Measurements from ENCODE around the gene ZZZ3.
"Not testable (repeated sequence)": the region's sequence is repeated elsewhere in the genome, so short reads cannot be mapped to it uniquely, and the experiment has no call there.

Gene ZZZ3

GRCh38 chr1:77682460-77683159 is at the start of gene ZZZ3:
Gene ZZZ3 (minus strand): TSS chr1:77682658. CDS start chr1:77633354, 49,304 bp downstream.
- peak; percentile 82 for DNase-seq

GRCh38 chr1:77732090-77732489 is 49.6 kb upstream of the ZZZ3 start:
- no peak for DNase-seq

- DNase-seq = no peak
These were observed 43.2 kb upstream of the ZZZ3 start for GRCh38 chr1:77725706-77726105.

- DNase-seq = no peak
These were observed 35.7 kb upstream of the ZZZ3 start for GRCh38 chr1:77718181-77718580.

- DNase-seq = no peak
These were observed 33.6 kb upstream of the ZZZ3 start for GRCh38 chr1:77716065-77716464.

GRCh38 chr1:77709727-77710126 is 27.3 kb upstream of the ZZZ3 start:
- DNase-seq = no peak

- no peak for DNase-seq
These were observed 23.9 kb upstream of the ZZZ3 start for GRCh38 chr1:77706321-77706720.

GRCh38 chr1:77704736-77705135 is 22.3 kb upstream of the ZZZ3 start:
- no peak for DNase-seq

GRCh38 chr1:77699673-77700072 is 17.2 kb upstream of the ZZZ3 start:
- DNase-seq = not testable (repeated sequence)

- DNase-seq = no peak
These were observed 15.0 kb upstream of the ZZZ3 start for GRCh38 chr1:77697441-77697840.

- no peak for DNase-seq
These were observed 6.5 kb upstream of the ZZZ3 start for GRCh38 chr1:77688939-77689338.

- no peak for DNase-seq
These were observed 5.1 kb upstream of the ZZZ3 start for GRCh38 chr1:77687519-77687906.

- DNase-seq = no peak
These were observed 4.5 kb upstream of the ZZZ3 start for GRCh38 chr1:77686796-77687518.

- peak; percentile 87 for DNase-seq
These were observed 996 bp upstream of the ZZZ3 start for GRCh38 chr1:77683160-77684148.

- no peak for DNase-seq
These were observed 2.3 kb downstream of the ZZZ3 start for GRCh38 chr1:77680173-77680572.

- DNase-seq = no peak
These were observed 3.5 kb downstream of the ZZZ3 start for GRCh38 chr1:77678660-77679610.

- DNase-seq = not testable (repeated sequence)
These were observed 7.7 kb downstream of the ZZZ3 start for GRCh38 chr1:77674807-77675206.

GRCh38 chr1:77673716-77674355 is 8.6 kb downstream of the ZZZ3 start:
- no peak for DNase-seq

GRCh38 chr1:77673030-77673429 is 9.4 kb downstream of the ZZZ3 start:
- no peak for DNase-seq

- no peak for DNase-seq
These were observed 10.1 kb downstream of the ZZZ3 start for GRCh38 chr1:77672374-77672773.

- no peak for DNase-seq
These were observed 10.6 kb downstream of the ZZZ3 start for GRCh38 chr1:77671836-77672235.

GRCh38 chr1:77670330-77670729 is 12.1 kb downstream of the ZZZ3 start:
- DNase-seq = no peak

Data from activated effector memory CD4-positive, alpha-beta T cell treated with Interleukin-2 at 50 U/mL for 16 hours (primary cell).